HFF-Myc (cell line): Measurements from ENCODE around the gene PPIF.

ENCODE experiments used
- DNase-seq: peaks from one replicate; pipeline ENCODE4 v3.0.0-alpha.2; 2011; ENCODE audit warnings: low read depth; ENCODE audit errors: extremely low read depth
- H3K4me3 ChIP-seq: replicated peaks from 2 replicates; pipeline ENCODE4 v1.5.1; 2011; ENCODE audit warnings: low read depth, mild to moderate bottlenecking, control low read depth, low read length
- CTCF ChIP-seq: IDR thresholded peaks from 2 replicates; pipeline ENCODE4 v1.5.1; 2012; ENCODE audit warnings: mild to moderate bottlenecking, low read depth, low read length, control low read depth; ENCODE audit errors: missing control alignments

PPIF gene

GRCh38 chr10:79308969-79309665, 38.2 kb upstream of the PPIF start:
- no peak for DNase-seq
- no peak for TF ChIP-seq CTCF

GRCh38 chr10:79310200-79310865, 36.9 kb upstream of the PPIF start:
- no peak for TF ChIP-seq CTCF
- no peak for DNase-seq
- H3K4me3 ChIP-seq = no peak overlapping the region

More at GRCh38 chr10:79308969-79309665, 38.2 kb upstream of the PPIF start:
- H3K4me3 ChIP-seq = no peak overlapping the region

DNA sequence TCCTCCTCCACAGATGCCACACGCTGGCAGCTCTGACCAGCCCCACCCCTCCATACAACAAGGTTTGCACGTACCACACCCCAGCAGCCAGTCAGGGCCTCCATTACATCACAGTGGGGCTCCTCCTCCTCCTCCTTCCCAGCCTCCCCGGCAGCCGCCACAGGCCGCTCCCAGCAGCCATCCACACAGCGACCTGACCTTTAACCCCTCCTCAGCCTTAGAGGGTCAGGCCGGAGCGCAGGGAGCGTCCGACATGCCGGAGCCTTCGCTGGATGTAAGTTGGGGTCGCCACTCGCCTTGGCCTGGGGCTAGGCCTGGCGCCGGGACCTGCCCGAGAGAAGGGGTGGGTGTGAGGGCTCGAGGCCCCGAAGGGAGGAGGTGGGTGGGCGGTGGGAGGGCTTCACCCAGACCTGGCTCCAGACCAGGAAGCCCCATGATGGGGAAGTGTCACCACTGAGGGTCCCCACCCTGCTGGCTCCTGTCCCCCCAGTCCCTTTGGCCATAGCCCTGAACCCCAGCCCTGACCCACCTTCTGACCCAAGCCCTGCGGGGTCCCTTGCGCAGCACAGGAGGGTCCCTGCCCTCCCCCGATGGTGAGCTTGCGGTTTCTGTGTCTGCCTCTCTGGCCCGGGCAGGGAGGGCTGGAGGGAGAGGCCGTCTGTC, 36.2 kb upstream of the PPIF start:
- no peak for DNase-seq
- no peak for TF ChIP-seq CTCF
- H3K4me3 ChIP-seq = no peak overlapping the region

DNA sequence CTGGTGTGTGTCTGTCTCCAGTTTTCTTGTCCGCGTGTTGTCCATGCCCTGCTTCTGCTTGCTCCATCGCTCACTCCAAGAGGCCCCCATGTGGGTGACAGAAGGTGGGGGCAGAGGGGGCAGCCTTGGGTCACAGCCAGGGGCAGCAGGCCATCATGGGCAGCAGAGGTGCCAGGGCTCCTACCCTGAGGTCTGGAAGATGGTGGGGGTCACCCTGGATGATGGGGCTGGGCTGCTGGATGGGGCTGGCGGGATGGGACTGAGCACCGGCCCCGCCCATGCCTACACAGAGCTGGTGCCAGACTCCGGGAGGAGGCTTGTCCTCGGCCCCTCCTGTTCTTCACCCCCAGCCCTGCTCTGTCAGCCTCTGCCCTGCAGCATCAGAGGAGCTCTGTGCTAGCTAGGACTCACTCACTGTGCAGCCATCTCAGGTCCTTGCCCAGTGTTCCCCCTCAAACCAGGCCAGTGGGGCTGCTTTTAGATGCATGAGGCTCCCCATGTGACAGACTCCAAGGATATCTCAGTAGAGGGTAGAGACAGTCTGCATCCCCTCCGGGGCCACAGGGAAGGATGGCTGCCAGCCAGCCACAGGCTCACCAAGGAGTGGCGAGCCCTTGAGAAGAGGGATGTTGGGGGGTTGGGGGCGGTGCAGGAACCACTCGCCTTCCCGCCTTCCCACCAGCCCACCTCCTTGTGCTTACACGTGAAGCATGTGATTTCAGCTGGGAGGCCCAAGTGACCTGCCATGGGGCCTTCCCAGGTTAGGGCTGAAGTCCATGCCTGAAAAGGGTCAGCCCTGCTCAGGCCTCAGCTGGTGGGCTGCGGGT, 35.5 kb upstream of the PPIF start:
- DNase-seq = no peak
- TF ChIP-seq CTCF = no peak
- no peak overlapping the region for H3K4me3 ChIP-seq

DNA sequence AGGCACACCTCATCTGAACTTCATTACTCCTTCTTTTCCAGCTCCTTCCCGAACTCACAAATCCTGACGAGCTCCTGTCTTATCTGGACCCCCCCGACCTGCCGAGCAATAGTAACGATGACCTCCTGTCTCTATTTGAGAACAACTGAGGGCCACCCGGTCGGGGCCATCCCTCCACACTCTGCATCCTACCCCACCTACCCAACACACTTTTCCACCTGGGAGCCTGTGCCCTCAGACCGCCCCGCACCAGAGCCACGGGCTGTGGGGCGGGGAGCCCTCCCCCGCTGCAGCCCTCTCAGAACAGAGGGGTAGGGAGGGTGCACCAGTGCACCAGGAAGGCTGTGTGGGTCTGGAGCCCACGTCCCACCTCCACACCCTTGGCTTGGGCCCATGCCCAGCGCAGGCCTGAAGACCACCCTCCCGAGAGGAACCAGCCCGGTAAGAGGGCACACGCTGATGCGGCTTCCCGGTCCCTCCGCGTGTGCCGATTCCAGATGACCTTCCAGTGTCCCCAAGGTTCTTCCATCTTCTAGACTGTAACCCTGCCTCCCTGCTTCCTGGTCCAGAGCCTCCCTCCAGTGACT, 34.6 kb upstream of the PPIF start:
- TF ChIP-seq CTCF = no peak
- H3K4me3 ChIP-seq = no peak overlapping the region

DNA sequence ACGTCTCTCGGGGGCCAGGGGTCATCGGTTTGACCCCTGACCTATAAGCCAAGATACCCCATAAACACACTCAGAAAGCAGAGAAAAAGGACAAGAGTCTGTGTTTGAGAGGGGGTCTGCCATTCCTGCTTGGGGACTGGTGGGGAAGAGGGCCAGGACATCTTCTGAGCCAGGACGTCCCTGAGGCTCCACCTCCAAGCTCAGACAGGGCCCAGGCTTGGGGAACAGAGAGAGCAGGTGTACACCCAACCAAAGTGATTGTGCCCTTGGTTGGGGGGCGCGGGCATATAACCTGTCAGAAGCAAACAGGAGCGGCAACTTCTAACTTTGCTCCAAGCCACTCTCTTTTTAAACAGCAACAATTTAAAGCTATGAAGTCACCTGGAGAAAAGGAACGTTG, 33.9 kb upstream of the PPIF start:
- no peak for DNase-seq
- no peak overlapping the region for H3K4me3 ChIP-seq
- no peak for TF ChIP-seq CTCF

More for the DNA sequence above, 34.6 kb upstream of the PPIF start:
- DNase-seq = no peak
